Measurements from ENCODE around the gene CNN2. TPM values are rescaled to one million over a fixed set of nuclear protein-coding genes. Genes with fewer than 3 reads are reported as not detected.

CNN2 gene
- polyA plus RNA-seq, 2 of the 4 experiments (the other 2 are of a cell fraction) = 31.7 to 99.3 TPM

DNA sequence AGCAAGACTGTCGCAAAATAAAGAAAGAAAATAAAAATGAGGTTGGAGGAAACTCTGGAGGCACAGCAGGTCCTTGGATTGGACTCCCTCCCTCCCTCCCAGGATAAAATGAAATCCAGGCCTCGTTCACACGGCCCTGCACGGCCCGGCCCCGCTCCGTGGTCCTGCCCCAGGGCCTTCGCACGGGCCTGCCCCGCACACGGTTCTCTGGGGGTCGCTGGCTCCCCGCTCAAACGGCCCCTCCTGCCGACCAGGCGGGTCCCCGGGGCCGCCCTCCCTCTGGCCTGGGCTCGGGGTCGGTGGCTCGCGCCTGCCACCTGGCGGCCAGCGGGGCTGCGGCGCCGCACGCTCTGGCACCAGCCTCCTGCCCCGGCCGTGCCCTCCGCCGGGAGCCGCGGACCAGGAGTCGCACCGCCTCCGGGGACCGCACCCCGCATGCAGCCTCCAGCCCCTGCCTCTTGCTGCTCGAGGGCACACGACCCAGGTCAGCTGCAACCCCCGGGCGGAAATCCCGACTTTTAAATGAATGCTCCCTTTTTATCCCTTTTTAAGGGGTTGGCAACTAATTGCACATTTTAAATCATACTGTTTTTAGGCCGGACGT lies 43.7 kb upstream of the CNN2 start (continued):
- no peak for TF ChIP-seq PBX3 (IDR thresholded peaks at IDR 0.05)

GRCh38 chr19:984165-984967 lies 42.0 kb upstream of the CNN2 start, which contains the start of gene WDR18:
Gene WDR18, plus strand, starts transcription at chr19:984345. Its CDS starts 9 bp downstream, at chr19:984354.
- H3K4me1 ChIP-seq = peaks cover 26% of the 10 kb centered on the region
- TF ChIP-seq FOSB (CRISPR knock-in tag; IDR thresholded peaks at IDR 0.05) (no peak), KDM5A (IDR thresholded peaks at IDR 0.05) (peak; percentile 94), JUN (IDR thresholded peaks at IDR 0.05) (peak in 1 of 2 experiments; percentile 63; a peak in 1 of 5 replicates), POLR2A (IDR thresholded peaks at IDR 0.05; ENCODE audit: low read length) (peak; percentile 46), KDM1A (IDR thresholded peaks at IDR 0.05; ENCODE audit: low read depth) (no peak), PHF8 (IDR thresholded peaks at IDR 0.05; ENCODE audit: borderline replicate concordance, low read depth) (peak; percentile 59; the same call in 1 of the 2 replicates), GATA3 (IDR thresholded peaks at IDR 0.05; ENCODE audit: borderline replicate concordance) (no peak), ZC3H11A (IDR thresholded peaks at IDR 0.05) (no peak), E2F6 (IDR thresholded peaks at IDR 0.05; ENCODE audit: borderline replicate concordance, low read depth) (peak; percentile 85; the same call in 1 of the 2 replicates), FOXS1 (CRISPR knock-in tag; IDR thresholded peaks at IDR 0.05) (no peak)
- TF ChIP-seq, protein P1, sequence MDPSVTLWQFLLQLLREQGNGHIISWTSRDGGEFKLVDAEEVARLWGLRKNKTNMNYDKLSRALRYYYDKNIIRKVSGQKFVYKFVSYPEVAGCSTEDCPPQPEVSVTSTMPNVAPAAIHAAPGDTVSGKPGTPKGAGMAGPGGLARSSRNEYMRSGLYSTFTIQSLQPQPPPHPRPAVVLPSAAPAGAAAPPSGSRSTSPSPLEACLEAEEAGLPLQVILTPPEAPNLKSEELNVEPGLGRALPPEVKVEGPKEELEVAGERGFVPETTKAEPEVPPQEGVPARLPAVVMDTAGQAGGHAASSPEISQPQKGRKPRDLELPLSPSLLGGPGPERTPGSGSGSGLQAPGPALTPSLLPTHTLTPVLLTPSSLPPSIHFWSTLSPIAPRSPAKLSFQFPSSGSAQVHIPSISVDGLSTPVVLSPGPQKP (IDR thresholded peaks at IDR 0.05; ENCODE audit: low read depth, low read length) = no peak
- TF ChIP-seq, protein P2, sequence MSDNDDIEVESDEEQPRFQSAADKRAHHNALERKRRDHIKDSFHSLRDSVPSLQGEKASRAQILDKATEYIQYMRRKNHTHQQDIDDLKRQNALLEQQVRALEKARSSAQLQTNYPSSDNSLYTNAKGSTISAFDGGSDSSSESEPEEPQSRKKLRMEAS (IDR thresholded peaks at IDR 0.05) = peak; percentile 86
- peak within 1 kb of the TSS; percentile 85 for H3K4me2 ChIP-seq
- ChIA-PET CTCF (interaction anchor here (0.9 to 5.4 kb wide), 10 partner anchors 12 to 230 kb away, joined by 3 to 93 read pairs (median 5); partner anchors contain the start of gene CNN2), POLR2A (interaction anchor here (0.5 to 2.2 kb wide), 13 partner anchors 12 to 431 kb away, joined by 3 to 8 read pairs (median 4); partner anchors contain the start of genes CIRBP and RNU6-2)
- ATAC-seq = peak; percentile 76 to 85
- 4% methylated on average over 9 of the region's 78 CpGs for WGBS (ENCODE audit: missing lambda C conversion rate)
- H3K27ac ChIP-seq = peak within 1 kb of the TSS; percentile 97 to 100
- H3K4me3 ChIP-seq = peak within 1 kb of the TSS; percentile 96
- no peaks in the 10 kb centered on the region for H3K9me3 ChIP-seq
- FAIRE-seq = no peak
- DNase-seq (ENCODE audit: low read depth in 1 of 2, low spot score in 1 of 2) = peak; percentile 88 to 92

GRCh38 chr19:986083-986482 lies 40.3 kb upstream of the CNN2 start:
- FAIRE-seq (no peak), DNase-seq (ENCODE audit: low read depth in 1 of 2, low spot score in 1 of 2) (no peak), ATAC-seq (no peak)
- CTCF ChIA-PET = interaction anchor here (0.7 to 5.4 kb wide), 2 partner anchors 63 to 130 kb away, joined by 3 to 93 read pairs; no protein-coding TSS in a partner anchor
- 96% methylated on average over 11 of the region's 14 CpGs for WGBS (ENCODE audit: missing lambda C conversion rate)
- Histone ChIP-seq H3K4me3 (no peak overlapping the region), H3K4me2 (no peak overlapping the region), H3K4me1 (peaks cover 17% of the 10 kb centered on the region; the same call in 2 of the 3 replicates), H3K27ac (no peak overlapping the region), H3K9me3 (no peaks in the 10 kb centered on the region)
- POLR2A ChIA-PET = no interaction called here
- no peak for TF ChIP-seq RNF2 (IDR thresholded peaks at IDR 0.05; ENCODE audit: borderline replicate concordance, low read depth)
- TF ChIP-seq MAFK (IDR thresholded peaks at IDR 0.05; ENCODE audit: partially characterized antibody) = no peak
- no peak for TF ChIP-seq NPAS2 (CRISPR knock-in tag; IDR thresholded peaks at IDR 0.05; ENCODE audit: borderline replicate concordance)
- no peak for TF ChIP-seq HEYL (CRISPR knock-in tag; IDR thresholded peaks at IDR 0.05)
- no peak for TF ChIP-seq KDM5A (IDR thresholded peaks at IDR 0.05)
- no peak for TF ChIP-seq RCOR1 (IDR thresholded peaks at IDR 0.05; ENCODE audit: low read depth, low read length)
- TF ChIP-seq, protein P2 (IDR thresholded peaks at IDR 0.05) = no peak
- TF ChIP-seq ZSCAN20 (CRISPR knock-in tag; IDR thresholded peaks at IDR 0.05) = no peak
- TF ChIP-seq BHLHE40 (IDR thresholded peaks at IDR 0.05; ENCODE audit: low read depth, low read length) = no peak
- no peak for TF ChIP-seq SREBF2 (IDR thresholded peaks at IDR 0.05)
